ENCODE measurements around the gene SUN3. TPM values are rescaled to one million over a fixed set of nuclear protein-coding genes. Genes with fewer than 3 reads are reported as not detected.

Gene SUN3
- total and polyA plus RNA-seq, 5 experiments from 2014 or later, result 0.60 to 2.3 (median 1.0) TPM; not detected in 2

DNA sequence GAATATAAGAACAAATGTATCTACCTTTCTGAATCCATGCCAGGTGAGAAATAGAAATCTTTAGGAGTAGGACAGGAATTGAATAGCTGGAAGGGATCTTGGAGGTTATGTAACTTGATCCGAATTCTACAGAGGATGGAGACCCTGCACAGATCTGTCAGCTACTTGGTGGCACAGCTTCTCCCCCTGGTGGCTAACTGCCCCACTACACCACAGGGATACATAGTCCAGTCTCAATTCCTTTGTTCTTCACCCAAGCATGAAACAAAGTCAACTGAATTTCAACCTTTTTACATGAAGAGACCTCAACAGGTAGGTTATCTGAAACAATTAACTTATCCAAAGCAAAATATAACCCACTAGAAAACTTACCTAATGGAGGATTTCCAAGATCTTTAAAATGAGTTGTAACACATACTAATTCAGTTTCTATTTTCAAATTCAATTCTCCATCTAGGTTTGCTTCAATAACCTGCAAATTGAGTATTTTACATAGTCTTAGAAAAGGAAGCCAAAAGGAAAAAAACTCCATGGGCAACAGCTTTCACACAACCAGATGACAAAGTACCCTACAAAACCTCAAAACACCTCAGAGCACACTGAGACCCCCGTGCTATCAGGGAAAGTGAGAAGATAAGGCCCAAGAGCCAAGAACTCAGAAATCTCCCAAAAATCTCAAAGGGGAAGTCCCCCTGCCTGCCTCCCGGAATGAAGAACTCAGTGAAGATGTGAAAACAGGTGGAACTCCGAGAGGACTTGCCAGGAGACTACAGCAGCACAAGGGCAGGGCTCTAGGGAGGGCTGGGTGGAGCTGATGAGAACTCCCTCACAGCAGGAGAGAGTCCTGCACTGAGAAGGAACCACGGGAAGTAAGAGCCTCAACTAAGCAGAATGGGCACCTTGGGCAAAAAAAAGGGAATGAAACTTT lies 59.8 kb downstream of the SUN3 start:
- H3K27me3 Mint-ChIP-seq, result no peaks in the 10 kb centered on the region
- no peaks in the 10 kb centered on the region for H3K9me3 Mint-ChIP-seq
- POLR2A ChIA-PET, result interaction anchor here (0.7 kb wide), 1 partner anchor 23 kb away, joined by 10 read pairs; no protein-coding TSS in a partner anchor
- H3K36me3 Mint-ChIP-seq, result peaks cover 19 to 96% (median 36%) of the 10 kb centered on the region in 3 donors
- H3K4me3 Mint-ChIP-seq, result peak overlapping the region in 1 of 10 donors; percentile 3
- peak overlapping the region in 8 of 10 donors; percentile 32 to 79 (median 64) for H3K27ac Mint-ChIP-seq
- DNase-seq (peak in 9 of 10 donors; percentile 15 to 51 (median 36)), ATAC-seq (peak; percentile 86 to 88)
- peaks cover 22 to 44% (median 39%) of the 10 kb centered on the region in 4 donors for H3K4me1 Mint-ChIP-seq

DNA sequence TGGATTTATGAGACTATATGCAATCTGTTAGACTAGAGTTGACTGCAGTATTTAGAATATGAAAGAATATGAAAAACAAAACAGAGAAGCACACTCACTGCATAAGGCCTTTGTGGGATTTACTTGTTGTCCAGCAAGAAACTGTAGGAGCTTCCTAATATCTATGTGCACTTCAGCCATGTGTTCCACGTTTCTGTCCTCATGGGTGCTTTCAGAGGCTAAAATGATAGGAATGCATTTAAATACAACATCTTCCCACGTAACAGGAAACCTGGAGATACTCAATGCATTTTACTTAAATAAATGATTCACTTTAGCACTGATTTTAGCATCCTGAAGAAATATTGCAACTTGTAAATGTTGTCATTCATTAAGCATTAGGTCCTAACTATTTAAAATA lies 61.2 kb downstream of the SUN3 start:
- H3K27me3 Mint-ChIP-seq, result no peaks in the 10 kb centered on the region
- H3K9me3 Mint-ChIP-seq, result no peaks in the 10 kb centered on the region
- H3K27ac Mint-ChIP-seq, result no peak overlapping the region
- H3K4me3 Mint-ChIP-seq, result no peak overlapping the region
- peaks cover 22 to 37% (median 30%) of the 10 kb centered on the region in 4 donors for H3K4me1 Mint-ChIP-seq
- ATAC-seq (no peak), DNase-seq (no peak)
- POLR2A ChIA-PET, result interaction anchor here (0.6 kb wide), 1 partner anchor 11 kb away, joined by 3 read pairs; no protein-coding TSS in a partner anchor
- H3K36me3 Mint-ChIP-seq, result peaks cover 25 to 96% (median 33%) of the 10 kb centered on the region in 3 donors

DNA sequence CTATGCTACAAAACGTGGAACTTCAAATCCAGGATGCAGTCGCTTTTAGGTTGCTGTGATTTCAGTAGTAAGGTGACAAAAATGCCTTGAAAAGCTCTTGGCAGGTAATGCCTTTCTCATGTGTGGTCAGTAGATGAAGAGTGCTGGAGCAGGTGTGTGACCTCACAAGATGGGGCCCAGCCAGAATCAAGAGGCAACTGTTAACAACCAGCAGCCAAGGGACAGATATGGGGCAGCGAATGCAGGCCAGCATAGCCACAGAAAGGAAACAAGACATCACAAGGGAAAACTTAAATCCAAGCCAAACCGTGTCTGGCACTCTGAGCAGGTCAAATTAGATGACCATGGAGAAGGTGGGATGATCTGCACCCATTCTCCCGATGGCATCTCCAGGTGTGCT lies 61.8 kb downstream of the SUN3 start:
- POLR2A ChIA-PET, result interaction anchor here (0.6 kb wide), 1 partner anchor 11 kb away, joined by 3 read pairs; no protein-coding TSS in a partner anchor
- DNase-seq (no peak), ATAC-seq (no peak)
- no peaks in the 10 kb centered on the region for H3K9me3 Mint-ChIP-seq
- H3K27me3 Mint-ChIP-seq, result no peaks in the 10 kb centered on the region
- H3K4me3 Mint-ChIP-seq, result no peak overlapping the region
- peaks cover 19 to 37% (median 28%) of the 10 kb centered on the region in 4 donors for H3K4me1 Mint-ChIP-seq
- peak overlapping the region in 3 of 10 donors; percentile 14 to 77 (median 35) for H3K27ac Mint-ChIP-seq
- H3K36me3 Mint-ChIP-seq, result peaks cover 23 to 96% (median 37%) of the 10 kb centered on the region in 3 donors

DNA sequence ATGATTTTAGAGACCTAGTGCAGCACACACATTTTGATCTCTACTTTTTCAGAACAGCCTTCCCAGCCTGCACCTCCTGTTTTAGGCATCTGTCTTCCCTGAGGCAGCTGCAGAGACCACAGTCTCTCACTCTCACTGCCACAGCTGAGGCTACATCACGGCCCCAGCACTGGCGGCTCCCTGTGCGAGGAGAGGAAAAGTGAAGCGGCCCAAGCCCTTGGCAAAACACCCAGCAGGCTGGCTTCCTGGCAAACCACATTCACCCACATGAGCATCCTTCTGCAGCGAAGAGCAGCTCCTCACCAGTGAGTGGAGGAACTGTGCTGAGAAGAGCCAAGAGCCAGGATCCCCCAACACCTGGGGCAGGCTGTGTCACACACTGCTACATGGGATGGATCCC lies 63.5 kb downstream of the SUN3 start:
- no peak for DNase-seq
- no peak overlapping the region for H3K4me3 Mint-ChIP-seq
- H3K9me3 Mint-ChIP-seq, result no peaks in the 10 kb centered on the region
- POLR2A ChIA-PET, result no interaction called here
- peak overlapping the region in 1 of 10 donors; percentile 77 for H3K27ac Mint-ChIP-seq
- ATAC-seq, result no peak
- H3K4me1 Mint-ChIP-seq, result peaks cover 11 to 26% (median 22%) of the 10 kb centered on the region in 4 donors
- H3K27me3 Mint-ChIP-seq, result no peaks in the 10 kb centered on the region
- peaks cover 29 to 97% (median 47%) of the 10 kb centered on the region in 3 donors for H3K36me3 Mint-ChIP-seq

DNA sequence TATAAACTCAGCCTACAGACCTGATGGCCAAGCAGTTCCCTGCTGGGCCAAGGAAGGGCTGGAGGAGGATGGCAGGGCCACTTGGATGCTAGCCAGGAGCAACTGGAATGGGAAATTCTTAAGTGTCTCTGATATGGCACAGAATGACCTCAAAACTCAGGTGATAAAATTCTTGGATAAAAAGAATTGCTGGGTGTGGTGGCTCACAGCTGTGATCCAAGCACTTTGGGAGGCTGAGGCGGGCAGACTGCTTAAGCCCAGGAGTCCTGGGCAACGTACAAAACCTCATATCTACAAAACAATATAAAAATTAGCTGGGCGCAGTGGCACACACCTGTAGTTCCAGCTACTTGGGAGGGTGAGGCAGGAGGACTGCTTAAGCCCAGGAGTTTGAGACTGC lies 66.6 kb downstream of the SUN3 start:
- no peak overlapping the region for H3K4me3 Mint-ChIP-seq
- POLR2A ChIA-PET, result no interaction called here
- peak overlapping the region in 2 of 10 donors; percentile 32 to 36 for H3K27ac Mint-ChIP-seq
- peaks cover 0 to 11% (median 6%) of the 10 kb centered on the region in 4 donors for H3K4me1 Mint-ChIP-seq
- H3K27me3 Mint-ChIP-seq, result no peaks in the 10 kb centered on the region
- DNase-seq (no peak), ATAC-seq (no peak)
- peaks cover 28 to 79% (median 42%) of the 10 kb centered on the region in 3 donors for H3K36me3 Mint-ChIP-seq
- H3K9me3 Mint-ChIP-seq, result peaks cover 0 to 3% (median 0%) of the 10 kb centered on the region in 9 donors

DNA sequence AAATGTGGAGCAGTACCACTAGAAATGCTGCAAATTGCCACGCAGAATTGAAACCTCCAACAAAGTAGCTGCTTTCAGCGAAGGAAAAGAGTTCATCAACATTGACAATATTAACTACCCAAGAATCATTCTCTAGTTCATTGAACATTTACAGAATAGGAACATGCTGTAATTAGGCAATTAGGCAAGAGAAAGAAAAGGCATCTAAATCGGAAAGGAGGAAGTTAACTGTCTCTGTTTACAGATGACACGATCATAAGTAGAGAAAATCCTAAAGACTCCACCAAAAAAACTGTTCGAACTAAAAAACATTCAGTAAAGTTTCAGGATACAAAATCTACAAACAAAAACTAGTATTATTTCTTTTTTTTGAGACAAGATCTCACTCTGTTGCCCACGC lies 71.8 kb downstream of the SUN3 start:
- Mint-ChIP-seq H3K4me3 (no peak overlapping the region), H3K27me3 (no peaks in the 10 kb centered on the region), H3K27ac (no peak overlapping the region), H3K4me1 (peaks cover 0 to 3% (median under 1%) of the 10 kb centered on the region in 4 donors), H3K36me3 (peaks cover 10 to 56% (median 34%) of the 10 kb centered on the region in 3 donors), H3K9me3 (peaks cover 0 to 3% (median 0%) of the 10 kb centered on the region in 9 donors)
- POLR2A ChIA-PET, result no interaction called here
- no peak for DNase-seq
- ATAC-seq, result no peak

DNA sequence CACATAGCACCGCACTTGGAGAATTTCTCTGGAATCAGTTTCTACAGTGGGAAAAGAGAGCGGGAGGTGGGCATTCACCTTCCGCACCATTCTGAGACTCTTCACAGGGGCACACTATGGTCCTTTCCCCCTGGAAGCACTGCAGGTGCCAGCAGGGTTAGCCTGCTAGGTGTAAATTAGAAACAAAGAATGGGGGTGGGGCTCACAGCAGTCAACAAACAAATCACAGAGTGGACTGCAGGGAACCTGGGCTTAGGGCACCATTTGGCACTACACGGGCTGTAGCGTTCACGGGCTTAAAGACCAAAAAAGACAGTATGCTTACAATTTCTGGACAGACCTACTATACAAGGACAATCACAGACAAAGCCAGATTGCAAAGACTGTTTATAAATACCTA lies 72.7 kb downstream of the SUN3 start:
- H3K4me3 Mint-ChIP-seq, result no peak overlapping the region
- no peak for DNase-seq
- peaks cover 0 to 3% (median 0%) of the 10 kb centered on the region in 9 donors for H3K9me3 Mint-ChIP-seq
- ATAC-seq, result no peak
- H3K27me3 Mint-ChIP-seq, result no peaks in the 10 kb centered on the region
- H3K4me1 Mint-ChIP-seq, result peaks cover 0 to 3% (median under 1%) of the 10 kb centered on the region in 4 donors
- peak overlapping the region in 1 of 10 donors; percentile 35 for H3K27ac Mint-ChIP-seq
- peaks cover 10 to 47% (median 25%) of the 10 kb centered on the region in 3 donors for H3K36me3 Mint-ChIP-seq
- POLR2A ChIA-PET, result no interaction called here

DNA sequence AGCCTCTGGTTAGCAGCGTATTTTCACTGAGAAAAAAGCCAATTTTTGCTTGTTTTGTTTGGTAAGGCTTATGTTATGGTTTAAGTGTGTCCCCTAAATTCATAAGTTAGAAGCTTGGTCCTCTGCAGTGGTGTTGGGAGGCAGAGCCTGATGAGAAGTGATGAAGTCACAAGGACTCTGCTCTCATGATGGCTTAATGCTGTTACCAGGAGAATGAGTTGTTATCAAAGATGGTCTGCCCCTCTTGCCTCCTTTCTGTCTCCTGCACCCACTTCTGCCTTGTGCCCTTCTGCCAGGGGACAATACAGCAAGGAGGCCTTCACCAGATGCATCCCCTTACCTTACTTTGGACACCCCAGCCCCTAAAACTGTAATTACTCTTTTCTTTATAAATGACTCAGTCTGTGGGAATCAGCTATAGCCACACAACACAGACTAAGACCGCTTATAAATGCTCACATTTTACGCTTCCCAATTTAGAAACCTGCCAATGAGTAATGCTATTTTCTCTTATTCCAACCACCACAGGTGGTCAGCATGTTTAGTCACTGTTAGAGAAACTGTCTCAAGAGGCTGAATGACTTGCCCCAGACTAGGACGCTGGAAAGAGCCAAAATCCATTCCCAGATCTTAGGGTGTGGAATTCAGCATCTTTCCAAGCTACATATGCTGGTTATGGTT lies 74.5 kb downstream of the SUN3 start:
- Mint-ChIP-seq H3K4me3 (no peak overlapping the region), H3K27me3 (no peaks in the 10 kb centered on the region), H3K36me3 (peaks cover 5 to 40% (median 17%) of the 10 kb centered on the region in 3 donors), H3K9me3 (peaks cover 0 to 3% (median 0%) of the 10 kb centered on the region in 9 donors), H3K27ac (peak overlapping the region in 8 of 10 donors; percentile 5 to 74 (median 53)), H3K4me1 (peaks cover 0 to 3% (median under 1%) of the 10 kb centered on the region in 4 donors)
- POLR2A ChIA-PET, result no interaction called here
- DNase-seq (no peak), ATAC-seq (no peak)

DNA sequence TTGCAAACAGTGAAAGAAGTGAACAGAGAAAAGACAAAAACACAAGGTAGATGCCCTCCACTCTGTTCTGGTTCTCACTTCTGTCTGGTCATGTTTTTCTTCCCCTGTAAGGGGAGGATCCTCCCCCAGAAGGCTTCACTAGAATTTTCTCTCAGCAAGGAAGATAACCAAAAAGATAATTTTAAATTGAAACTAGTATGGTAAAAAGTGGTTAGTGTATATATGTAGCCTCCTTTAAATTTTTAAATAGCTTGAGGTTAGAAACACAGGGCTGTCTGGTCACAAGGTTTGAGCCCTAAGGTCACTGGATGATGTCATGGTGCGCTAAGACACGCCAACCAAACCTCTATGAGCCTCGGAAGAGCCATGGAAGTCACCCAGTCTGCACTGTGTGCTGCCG lies 75.1 kb downstream of the SUN3 start:
- no peak for ATAC-seq
- DNase-seq, result no peak
- Mint-ChIP-seq H3K4me3 (no peak overlapping the region), H3K36me3 (peaks cover 5 to 40% (median 17%) of the 10 kb centered on the region in 3 donors), H3K4me1 (peaks cover 0 to 3% (median under 1%) of the 10 kb centered on the region in 4 donors), H3K27me3 (no peaks in the 10 kb centered on the region), H3K27ac (peak overlapping the region in 4 of 10 donors; percentile 10 to 69 (median 44)), H3K9me3 (peaks cover 0 to 3% (median 0%) of the 10 kb centered on the region in 9 donors)
- POLR2A ChIA-PET, result no interaction called here

DNA sequence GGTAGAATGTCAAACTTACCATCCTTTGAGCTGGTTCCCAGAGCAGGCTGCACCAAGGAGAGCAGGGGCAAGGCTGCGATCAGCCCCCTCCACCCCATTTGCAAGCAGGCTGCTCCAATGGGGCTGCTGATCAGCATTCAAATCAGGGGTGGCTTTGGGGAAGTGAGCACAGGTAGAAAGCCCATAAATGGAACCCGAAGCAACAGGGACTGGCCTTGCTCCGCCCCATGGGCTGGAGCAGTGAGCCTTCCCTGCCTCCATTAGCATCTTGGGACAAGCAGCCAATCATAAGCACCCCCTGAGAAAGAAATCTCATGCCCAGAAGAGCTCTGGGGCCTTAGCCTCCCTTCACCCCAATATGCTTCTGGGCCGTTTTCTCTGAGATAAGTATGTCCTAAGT lies 76.7 kb downstream of the SUN3 start:
- POLR2A ChIA-PET, result no interaction called here
- DNase-seq (no peak), ATAC-seq (no peak)
- H3K4me3 Mint-ChIP-seq, result no peak overlapping the region
- H3K4me1 Mint-ChIP-seq, result peaks cover 0 to 3% (median under 1%) of the 10 kb centered on the region in 4 donors
- H3K27ac Mint-ChIP-seq, result peak overlapping the region in 1 of 10 donors; percentile 24
- H3K36me3 Mint-ChIP-seq, result peaks cover 0 to 27% (median 10%) of the 10 kb centered on the region in 3 donors
- H3K9me3 Mint-ChIP-seq, result no peaks in the 10 kb centered on the region
- H3K27me3 Mint-ChIP-seq, result no peaks in the 10 kb centered on the region

DNA sequence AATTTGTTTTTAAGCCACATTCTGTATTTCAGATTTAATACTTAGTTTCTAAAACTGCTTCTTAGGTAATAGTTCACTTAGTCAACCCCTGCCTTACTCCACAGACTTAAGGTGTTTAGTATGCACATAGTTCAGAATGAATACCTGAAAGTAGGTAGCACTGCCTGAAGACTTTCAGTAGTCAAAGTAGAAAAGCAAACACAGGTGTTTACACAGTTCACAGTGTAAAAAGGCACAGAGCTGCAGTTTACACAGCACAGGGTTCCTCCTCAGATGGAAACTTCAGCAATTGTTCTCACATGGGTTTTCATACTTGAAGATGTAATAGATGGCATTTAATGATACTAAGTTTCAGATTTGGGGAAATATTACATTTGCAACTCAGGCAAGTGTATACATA lies 77.5 kb downstream of the SUN3 start:
- H3K9me3 Mint-ChIP-seq, result no peaks in the 10 kb centered on the region
- POLR2A ChIA-PET, result no interaction called here
- peaks cover 0 to 2% (median 0%) of the 10 kb centered on the region in 5 donors for H3K27me3 Mint-ChIP-seq
- no peak overlapping the region for H3K4me3 Mint-ChIP-seq
- ATAC-seq (no peak), DNase-seq (no peak)
- H3K4me1 Mint-ChIP-seq, result peaks cover 0 to 2% (median 0%) of the 10 kb centered on the region in 4 donors
- peaks cover 0 to 19% (median 3%) of the 10 kb centered on the region in 3 donors for H3K36me3 Mint-ChIP-seq
- H3K27ac Mint-ChIP-seq, result peak overlapping the region in 3 of 10 donors; percentile 11 to 43 (median 35)

DNA sequence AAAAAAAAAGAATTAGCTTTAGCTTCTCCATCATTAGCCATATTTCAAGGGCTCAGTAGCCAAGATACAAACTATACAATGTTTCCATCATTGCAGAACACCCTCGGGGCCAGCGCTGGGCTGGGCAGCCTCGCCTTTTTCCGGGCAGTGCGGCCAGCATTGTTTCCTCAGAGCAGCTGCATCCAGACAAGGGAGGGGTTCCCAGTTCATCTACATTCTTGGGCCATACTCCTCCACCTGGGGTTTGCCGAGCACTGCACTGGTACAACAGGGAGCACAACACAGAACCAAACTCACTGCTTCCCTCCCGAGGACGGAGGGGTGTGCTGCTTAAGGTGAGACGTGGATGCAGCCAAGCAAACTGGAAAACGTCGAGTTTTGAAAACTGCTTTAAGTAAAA lies 78.2 kb downstream of the SUN3 start:
- Mint-ChIP-seq H3K36me3 (peaks cover 0 to 16% (median 3%) of the 10 kb centered on the region in 3 donors), H3K27ac (no peak overlapping the region), H3K4me3 (no peak overlapping the region), H3K27me3 (peaks cover 0 to 4% (median 0%) of the 10 kb centered on the region in 5 donors), H3K9me3 (no peaks in the 10 kb centered on the region), H3K4me1 (peaks cover 0 to 3% (median 0%) of the 10 kb centered on the region in 4 donors)
- ATAC-seq (no peak), DNase-seq (no peak)
- POLR2A ChIA-PET, result no interaction called here
